ENCODE measurements around the gene ADAMTS2. TPM values are rescaled to one million over a fixed set of nuclear protein-coding genes. Genes with fewer than 3 reads are reported as not detected.

The ADAMTS2 gene
- polyA plus RNA-seq, 1 donor = 5.9 TPM

- Histone ChIP-seq H3K27me3 (ENCODE audit: control insufficient read depth, insufficient read depth, low read length) (no peaks in the 10 kb centered on the region), H3K4me3 (ENCODE audit: low read length) (no peak overlapping the region), H3K36me3 (ENCODE audit: control insufficient read depth, insufficient read depth, low read length) (no peaks in the 10 kb centered on the region), H3K9me3 (ENCODE audit: control insufficient read depth, low read depth, low read length) (no peaks in the 10 kb centered on the region), H3K27ac (ENCODE audit: low read length) (no peak overlapping the region), H3K4me1 (ENCODE audit: control insufficient read depth, insufficient read depth, low read length) (no peaks in the 10 kb centered on the region)
- DNase-seq = no peak
- WGBS (ENCODE audit: insufficient coverage, low lambda C conversion rate) = 0% methylated on average over 1 of the region's 7 CpGs
Measured at GRCh38 chr5:179150011-179150410, 195.2 kb downstream of the ADAMTS2 start.

- no CpG with 5 or more reads among the region's 10 CpGs for WGBS (ENCODE audit: insufficient coverage, low lambda C conversion rate)
- no peak overlapping the region for H3K27ac ChIP-seq (ENCODE audit: low read length)
- H3K36me3 ChIP-seq (ENCODE audit: control insufficient read depth, insufficient read depth, low read length) = no peaks in the 10 kb centered on the region
- DNase-seq = no peak
- H3K27me3 ChIP-seq (ENCODE audit: control insufficient read depth, insufficient read depth, low read length) = no peaks in the 10 kb centered on the region
- no peaks in the 10 kb centered on the region for H3K4me1 ChIP-seq (ENCODE audit: control insufficient read depth, insufficient read depth, low read length)
- no peak overlapping the region for H3K4me3 ChIP-seq (ENCODE audit: low read length)
- no peaks in the 10 kb centered on the region for H3K9me3 ChIP-seq (ENCODE audit: control insufficient read depth, low read depth, low read length)
Measured at GRCh38 chr5:179149278-179149677, 196.0 kb downstream of the ADAMTS2 start.

- Histone ChIP-seq H3K4me3 (ENCODE audit: low read length) (no peak overlapping the region), H3K27me3 (ENCODE audit: control insufficient read depth, insufficient read depth, low read length) (no peaks in the 10 kb centered on the region), H3K4me1 (ENCODE audit: control insufficient read depth, insufficient read depth, low read length) (no peaks in the 10 kb centered on the region), H3K36me3 (ENCODE audit: control insufficient read depth, insufficient read depth, low read length) (no peaks in the 10 kb centered on the region), H3K9me3 (ENCODE audit: control insufficient read depth, low read depth, low read length) (no peaks in the 10 kb centered on the region), H3K27ac (ENCODE audit: low read length) (no peak overlapping the region)
- DNase-seq = no peak
- WGBS (ENCODE audit: insufficient coverage, low lambda C conversion rate) = no CpG with 5 or more reads among the region's 9 CpGs
Measured at GRCh38 chr5:179148703-179149170, 196.5 kb downstream of the ADAMTS2 start.

GRCh38 chr5:179147991-179148702, 197.1 kb downstream of the ADAMTS2 start:
- no peak overlapping the region for H3K27ac ChIP-seq (ENCODE audit: low read length)
- DNase-seq = no peak
- H3K4me3 ChIP-seq (ENCODE audit: low read length) = no peak overlapping the region
- H3K4me1 ChIP-seq (ENCODE audit: control insufficient read depth, insufficient read depth, low read length) = no peaks in the 10 kb centered on the region
- H3K27me3 ChIP-seq (ENCODE audit: control insufficient read depth, insufficient read depth, low read length) = no peaks in the 10 kb centered on the region
- no CpG with 5 or more reads among the region's 25 CpGs for WGBS (ENCODE audit: insufficient coverage, low lambda C conversion rate)
- H3K36me3 ChIP-seq (ENCODE audit: control insufficient read depth, insufficient read depth, low read length) = no peaks in the 10 kb centered on the region
- no peaks in the 10 kb centered on the region for H3K9me3 ChIP-seq (ENCODE audit: control insufficient read depth, low read depth, low read length)

- Histone ChIP-seq H3K27ac (ENCODE audit: low read length) (no peak overlapping the region), H3K4me3 (ENCODE audit: low read length) (no peak overlapping the region), H3K9me3 (ENCODE audit: control insufficient read depth, low read depth, low read length) (no peaks in the 10 kb centered on the region), H3K36me3 (ENCODE audit: control insufficient read depth, insufficient read depth, low read length) (no peaks in the 10 kb centered on the region), H3K27me3 (ENCODE audit: control insufficient read depth, insufficient read depth, low read length) (no peaks in the 10 kb centered on the region), H3K4me1 (ENCODE audit: control insufficient read depth, insufficient read depth, low read length) (no peaks in the 10 kb centered on the region)
- no CpG with 5 or more reads among the region's 10 CpGs for WGBS (ENCODE audit: insufficient coverage, low lambda C conversion rate)
- no peak for DNase-seq
Measured at GRCh38 chr5:179146277-179146676, 199.0 kb downstream of the ADAMTS2 start.

- DNase-seq = no peak
- no peak overlapping the region for H3K4me3 ChIP-seq (ENCODE audit: low read length)
- H3K27ac ChIP-seq (ENCODE audit: low read length) = no peak overlapping the region
- no peaks in the 10 kb centered on the region for H3K36me3 ChIP-seq (ENCODE audit: control insufficient read depth, insufficient read depth, low read length)
- 69% methylated on average over 3 of the region's 7 CpGs for WGBS (ENCODE audit: insufficient coverage, low lambda C conversion rate)
- H3K27me3 ChIP-seq (ENCODE audit: control insufficient read depth, insufficient read depth, low read length) = no peaks in the 10 kb centered on the region
- no peaks in the 10 kb centered on the region for H3K4me1 ChIP-seq (ENCODE audit: control insufficient read depth, insufficient read depth, low read length)
- H3K9me3 ChIP-seq (ENCODE audit: control insufficient read depth, low read depth, low read length) = no peaks in the 10 kb centered on the region
Measured at GRCh38 chr5:179143446-179143845, 201.8 kb downstream of the ADAMTS2 start.

GRCh38 chr5:179142434-179143198, 202.6 kb downstream of the ADAMTS2 start:
- Histone ChIP-seq H3K27me3 (ENCODE audit: control insufficient read depth, insufficient read depth, low read length) (no peaks in the 10 kb centered on the region), H3K4me3 (ENCODE audit: low read length) (no peak overlapping the region), H3K4me1 (ENCODE audit: control insufficient read depth, insufficient read depth, low read length) (no peaks in the 10 kb centered on the region), H3K9me3 (ENCODE audit: control insufficient read depth, low read depth, low read length) (no peaks in the 10 kb centered on the region), H3K36me3 (ENCODE audit: control insufficient read depth, insufficient read depth, low read length) (no peaks in the 10 kb centered on the region), H3K27ac (ENCODE audit: low read length) (no peak overlapping the region)
- DNase-seq = no peak
- WGBS (ENCODE audit: insufficient coverage, low lambda C conversion rate) = 100% methylated on average over 1 of the region's 3 CpGs

- Histone ChIP-seq H3K4me3 (ENCODE audit: low read length) (no peak overlapping the region), H3K36me3 (ENCODE audit: control insufficient read depth, insufficient read depth, low read length) (no peaks in the 10 kb centered on the region), H3K9me3 (ENCODE audit: control insufficient read depth, low read depth, low read length) (no peaks in the 10 kb centered on the region), H3K27ac (ENCODE audit: low read length) (no peak overlapping the region), H3K27me3 (ENCODE audit: control insufficient read depth, insufficient read depth, low read length) (no peaks in the 10 kb centered on the region), H3K4me1 (ENCODE audit: control insufficient read depth, insufficient read depth, low read length) (no peaks in the 10 kb centered on the region)
- WGBS (ENCODE audit: insufficient coverage, low lambda C conversion rate) = no CpG with 5 or more reads among the region's 1 CpG
- no peak for DNase-seq
Measured at GRCh38 chr5:179141867-179142266, 203.4 kb downstream of the ADAMTS2 start.

- no peak overlapping the region for H3K27ac ChIP-seq (ENCODE audit: low read length)
- WGBS (ENCODE audit: insufficient coverage, low lambda C conversion rate) = 100% methylated on average over 1 of the region's 3 CpGs
- H3K9me3 ChIP-seq (ENCODE audit: control insufficient read depth, low read depth, low read length) = no peaks in the 10 kb centered on the region
- H3K4me3 ChIP-seq (ENCODE audit: low read length) = no peak overlapping the region
- H3K36me3 ChIP-seq (ENCODE audit: control insufficient read depth, insufficient read depth, low read length) = no peaks in the 10 kb centered on the region
- DNase-seq = no peak
- no peaks in the 10 kb centered on the region for H3K27me3 ChIP-seq (ENCODE audit: control insufficient read depth, insufficient read depth, low read length)
- no peaks in the 10 kb centered on the region for H3K4me1 ChIP-seq (ENCODE audit: control insufficient read depth, insufficient read depth, low read length)
Measured at GRCh38 chr5:179140293-179140692, 205.0 kb downstream of the ADAMTS2 start.

GRCh38 chr5:179139936-179140235, 205.4 kb downstream of the ADAMTS2 start:
- H3K9me3 ChIP-seq (ENCODE audit: control insufficient read depth, low read depth, low read length) = no peaks in the 10 kb centered on the region
- no peak overlapping the region for H3K4me3 ChIP-seq (ENCODE audit: low read length)
- no peaks in the 10 kb centered on the region for H3K4me1 ChIP-seq (ENCODE audit: control insufficient read depth, insufficient read depth, low read length)
- no peaks in the 10 kb centered on the region for H3K36me3 ChIP-seq (ENCODE audit: control insufficient read depth, insufficient read depth, low read length)
- DNase-seq = no peak
- no peak overlapping the region for H3K27ac ChIP-seq (ENCODE audit: low read length)
- WGBS (ENCODE audit: insufficient coverage, low lambda C conversion rate) = no CpG with 5 or more reads among the region's 10 CpGs
- H3K27me3 ChIP-seq (ENCODE audit: control insufficient read depth, insufficient read depth, low read length) = no peaks in the 10 kb centered on the region
